HuH-7 (cell line): ENCODE measurements around the gene DSG2.
A peak's percentile ranks its signal among the peaks of the same experiment; 100 is the strongest.
"Not testable (repeated sequence)": the region's sequence is repeated elsewhere in the genome, so short reads cannot be mapped to it uniquely, and the experiment has no call there.

Experiments
- DNase-seq: peaks from one replicate; pipeline ENCODE4 v3.0.0; 2011; ENCODE audit warnings: low spot score

DSG2 gene

GRCh38 chr18:31497836-31498573 is at the start of gene DSG2:
Gene DSG2, plus strand, starts transcription at chr18:31498177. Its CDS starts 75 bp downstream, at chr18:31498252.
- DNase-seq, result peak; percentile 43

GRCh38 chr18:31450409-31450808 is 47.6 kb upstream of the DSG2 start:
- no peak for DNase-seq

- no peak for DNase-seq
Observed at GRCh38 chr18:31451625-31452024, 46.4 kb upstream of the DSG2 start.

- no peak for DNase-seq
Observed at GRCh38 chr18:31454066-31454708, 43.8 kb upstream of the DSG2 start.

GRCh38 chr18:31469629-31470028 is 28.3 kb upstream of the DSG2 start:
- DNase-seq, result no peak

- no peak for DNase-seq
Observed at GRCh38 chr18:31478688-31479087, 19.3 kb upstream of the DSG2 start.

GRCh38 chr18:31482051-31482450 is 15.9 kb upstream of the DSG2 start:
- no peak for DNase-seq

GRCh38 chr18:31483396-31483795 is 14.6 kb upstream of the DSG2 start:
- no peak for DNase-seq

- DNase-seq, result no peak
Observed at GRCh38 chr18:31484461-31484860, 13.5 kb upstream of the DSG2 start.

GRCh38 chr18:31486165-31486564 is 11.8 kb upstream of the DSG2 start:
- DNase-seq, result no peak

- no peak for DNase-seq
Observed at GRCh38 chr18:31487246-31488015, 10.5 kb upstream of the DSG2 start.

GRCh38 chr18:31489311-31489710 is 8.7 kb upstream of the DSG2 start:
- DNase-seq, result no peak

- DNase-seq, result no peak
Observed at GRCh38 chr18:31490387-31490786, 7.6 kb upstream of the DSG2 start.

GRCh38 chr18:31490833-31491232 is 7.1 kb upstream of the DSG2 start:
- DNase-seq, result no peak

GRCh38 chr18:31491586-31491985 is 6.4 kb upstream of the DSG2 start:
- DNase-seq, result no peak

GRCh38 chr18:31492671-31493070 is 5.3 kb upstream of the DSG2 start:
- no peak for DNase-seq

GRCh38 chr18:31493171-31493570 is 4.8 kb upstream of the DSG2 start:
- no peak for DNase-seq

GRCh38 chr18:31493941-31494340 is 4.0 kb upstream of the DSG2 start:
- DNase-seq, result no peak

- not testable (repeated sequence) for DNase-seq
Observed at GRCh38 chr18:31494705-31495244, 3.2 kb upstream of the DSG2 start.

- no peak for DNase-seq
Observed at GRCh38 chr18:31497404-31497835, 557 bp upstream of the DSG2 start.

GRCh38 chr18:31498574-31499524 is 872 bp downstream of the DSG2 start:
- no peak for DNase-seq
